ENCODE measurements around the gene AHDC1. TPM values are rescaled to one million over a fixed set of nuclear protein-coding genes. Genes with fewer than 3 reads are reported as not detected.

Gene AHDC1
- total and polyA plus RNA-seq, 2 donors (not counting 1 experiment from before 2014, with no cell fraction given) = 4.2 to 6.9 TPM

- Histone ChIP-seq H3K9ac (ENCODE audit: insufficient read depth, low read length) (no peak overlapping the region), H3K27me3 (ENCODE audit: control insufficient read depth, insufficient read depth, low read length) (no peaks in the 10 kb centered on the region), H3K36me3 (ENCODE audit: control insufficient read depth, insufficient read depth, low read length) (peaks cover 2% of the 10 kb centered on the region), H3K4me3 (replicated peaks in 1 of 4; ENCODE audit: control extremely low read depth in 1 of 4, insufficient read depth in 1 of 4, low read depth in 3 of 4, low read length in 4 of 4) (no peak overlapping the region), H4K20me1 (ENCODE audit: control insufficient read depth, extremely low read depth, insufficient read depth, low read length) (no peaks in the 10 kb centered on the region), H3K9me3 (ENCODE audit: control insufficient read depth, insufficient read depth, low read depth, low read length) (no peaks in the 10 kb centered on the region), H3K79me2 (ENCODE audit: control insufficient read depth, insufficient read depth, low read length) (peaks cover 56% of the 10 kb centered on the region), H2AFZ (ENCODE audit: low read length) (no peak overlapping the region), H3K27ac (ENCODE audit: insufficient read depth, low read length) (no peak overlapping the region), H3K4me1 (ENCODE audit: control insufficient read depth, extremely low read depth, insufficient read depth, low read length) (peaks cover 9% of the 10 kb centered on the region), H3K4me2 (ENCODE audit: extremely low read depth, insufficient read depth, low read length) (no peak overlapping the region)
- TF ChIP-seq EZH2 (IDR thresholded peaks at IDR 0.05; ENCODE audit: low read length, missing control alignments) = no peak
- no peak for TF ChIP-seq CTCF (conservative IDR thresholded peaks at IDR 0.05 in 1 of 2, IDR thresholded peaks at IDR 0.05 in 1 of 2; ENCODE audit: low read depth in 1 of 2, low read length in 2 of 2)
- no peak for DNase-seq (ENCODE audit: low read depth in 2 of 2)
Observed at GRCh38 chr1:27583479-27583878, 20.5 kb downstream of the AHDC1 start.

GRCh38 chr1:27581823-27582243 is 22.1 kb downstream of the AHDC1 start:
- Histone ChIP-seq H2AFZ (ENCODE audit: low read length) (no peak overlapping the region), H4K20me1 (ENCODE audit: control insufficient read depth, extremely low read depth, insufficient read depth, low read length) (no peaks in the 10 kb centered on the region), H3K79me2 (ENCODE audit: control insufficient read depth, insufficient read depth, low read length) (peaks cover 50% of the 10 kb centered on the region), H3K9ac (ENCODE audit: insufficient read depth, low read length) (no peak overlapping the region), H3K4me1 (ENCODE audit: control insufficient read depth, extremely low read depth, insufficient read depth, low read length) (peaks cover 16% of the 10 kb centered on the region), H3K27ac (ENCODE audit: insufficient read depth, low read length) (peak overlapping the region; percentile 23), H3K4me2 (ENCODE audit: extremely low read depth, insufficient read depth, low read length) (no peak overlapping the region), H3K27me3 (ENCODE audit: control insufficient read depth, insufficient read depth, low read length) (no peaks in the 10 kb centered on the region), H3K4me3 (replicated peaks in 1 of 4; ENCODE audit: control extremely low read depth in 1 of 4, insufficient read depth in 1 of 4, low read depth in 3 of 4, low read length in 4 of 4) (no peak overlapping the region), H3K36me3 (ENCODE audit: control insufficient read depth, insufficient read depth, low read length) (no peaks in the 10 kb centered on the region), H3K9me3 (ENCODE audit: control insufficient read depth, insufficient read depth, low read depth, low read length) (no peaks in the 10 kb centered on the region)
- DNase-seq (ENCODE audit: low read depth in 2 of 2) = no peak
- no peak for TF ChIP-seq EZH2 (IDR thresholded peaks at IDR 0.05; ENCODE audit: low read length, missing control alignments)
- TF ChIP-seq CTCF (conservative IDR thresholded peaks at IDR 0.05 in 1 of 2, IDR thresholded peaks at IDR 0.05 in 1 of 2; ENCODE audit: low read depth in 1 of 2, low read length in 2 of 2) = no peak

GRCh38 chr1:27577504-27578188 is 26.3 kb downstream of the AHDC1 start:
- Histone ChIP-seq H3K9ac (ENCODE audit: insufficient read depth, low read length) (no peak overlapping the region), H3K27ac (ENCODE audit: insufficient read depth, low read length) (no peak overlapping the region), H3K27me3 (ENCODE audit: control insufficient read depth, insufficient read depth, low read length) (no peaks in the 10 kb centered on the region), H3K79me2 (ENCODE audit: control insufficient read depth, insufficient read depth, low read length) (peaks cover 56% of the 10 kb centered on the region), H3K9me3 (ENCODE audit: control insufficient read depth, insufficient read depth, low read depth, low read length) (no peaks in the 10 kb centered on the region), H4K20me1 (ENCODE audit: control insufficient read depth, extremely low read depth, insufficient read depth, low read length) (no peaks in the 10 kb centered on the region), H3K36me3 (ENCODE audit: control insufficient read depth, insufficient read depth, low read length) (no peaks in the 10 kb centered on the region), H3K4me2 (ENCODE audit: extremely low read depth, insufficient read depth, low read length) (no peak overlapping the region), H2AFZ (ENCODE audit: low read length) (no peak overlapping the region), H3K4me3 (replicated peaks in 1 of 4; ENCODE audit: control extremely low read depth in 1 of 4, insufficient read depth in 1 of 4, low read depth in 3 of 4, low read length in 4 of 4) (no peak overlapping the region), H3K4me1 (ENCODE audit: control insufficient read depth, extremely low read depth, insufficient read depth, low read length) (peaks cover 45% of the 10 kb centered on the region)
- TF ChIP-seq CTCF (conservative IDR thresholded peaks at IDR 0.05 in 1 of 2, IDR thresholded peaks at IDR 0.05 in 1 of 2; ENCODE audit: low read depth in 1 of 2, low read length in 2 of 2) = no peak
- no peak for TF ChIP-seq EZH2 (IDR thresholded peaks at IDR 0.05; ENCODE audit: low read length, missing control alignments)
- peak in 1 of 2 donors; percentile 51 for DNase-seq (ENCODE audit: low read depth in 2 of 2)

Measured in fibroblast of lung (primary cell).